Measurements from ENCODE around the gene ACOX2. TPM values are rescaled to one million over a fixed set of nuclear protein-coding genes. Genes with fewer than 3 reads are reported as not detected.

Gene ACOX2
- total RNA-seq, 1 experiment from 2014 or later, result 7.2 TPM

DNA sequence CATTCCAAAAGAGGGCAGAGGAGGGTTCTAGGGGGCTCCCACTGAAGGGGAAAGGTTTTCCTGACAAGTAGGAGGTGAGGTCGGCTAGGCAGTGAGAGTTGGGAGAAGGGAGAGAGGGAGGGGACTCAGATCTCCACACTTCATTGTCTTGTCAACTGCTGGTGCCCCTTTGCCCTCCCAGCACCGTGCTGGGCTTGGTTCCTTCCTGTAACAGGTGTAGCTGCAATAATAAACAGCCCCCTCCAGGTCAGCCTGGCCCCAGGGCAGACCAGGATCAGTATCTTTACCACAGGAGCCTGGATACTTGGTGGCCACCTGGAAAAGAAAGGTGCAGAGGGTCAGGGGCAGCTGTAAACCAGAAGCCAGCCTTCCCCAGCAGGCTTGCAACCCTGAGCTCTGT is 48.0 kb downstream of the ACOX2 start:
- no peaks in the 10 kb centered on the region for H3K36me3 ChIP-seq (ENCODE audit: insufficient read depth, low read length, poor library complexity, severe bottlenecking)
- DNase-seq (ENCODE audit: low spot score), result no peak
- intact Hi-C loops (cut with micrococcal nuclease; ENCODE audit: unreplicated experiment), result no loop called here
- no peaks in the 10 kb centered on the region for H3K27me3 ChIP-seq (replicated peaks; ENCODE audit: insufficient read depth, low read depth, low read length, poor library complexity)
- TF ChIP-seq, protein P1, sequence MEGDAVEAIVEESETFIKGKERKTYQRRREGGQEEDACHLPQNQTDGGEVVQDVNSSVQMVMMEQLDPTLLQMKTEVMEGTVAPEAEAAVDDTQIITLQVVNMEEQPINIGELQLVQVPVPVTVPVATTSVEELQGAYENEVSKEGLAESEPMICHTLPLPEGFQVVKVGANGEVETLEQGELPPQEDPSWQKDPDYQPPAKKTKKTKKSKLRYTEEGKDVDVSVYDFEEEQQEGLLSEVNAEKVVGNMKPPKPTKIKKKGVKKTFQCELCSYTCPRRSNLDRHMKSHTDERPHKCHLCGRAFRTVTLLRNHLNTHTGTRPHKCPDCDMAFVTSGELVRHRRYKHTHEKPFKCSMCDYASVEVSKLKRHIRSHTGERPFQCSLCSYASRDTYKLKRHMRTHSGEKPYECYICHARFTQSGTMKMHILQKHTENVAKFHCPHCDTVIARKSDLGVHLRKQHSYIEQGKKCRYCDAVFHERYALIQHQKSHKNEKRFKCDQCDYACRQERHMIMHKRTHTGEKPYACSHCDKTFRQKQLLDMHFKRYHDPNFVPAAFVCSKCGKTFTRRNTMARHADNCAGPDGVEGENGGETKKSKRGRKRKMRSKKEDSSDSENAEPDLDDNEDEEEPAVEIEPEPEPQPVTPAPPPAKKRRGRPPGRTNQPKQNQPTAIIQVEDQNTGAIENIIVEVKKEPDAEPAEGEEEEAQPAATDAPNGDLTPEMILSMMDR (conservative IDR thresholded peaks at IDR 0.05; ENCODE audit: low read depth, low read length), result no peak
- no peak for TF ChIP-seq EZH2 (IDR thresholded peaks at IDR 0.05; ENCODE audit: borderline replicate concordance, low read depth, low read length, poor library complexity, severe bottlenecking)
- no TSS peak for BruUV-seq (replicated peaks)
- H3K4me1 ChIP-seq (ENCODE audit: insufficient read depth, low read length, poor library complexity, severe bottlenecking), result peaks cover 4% of the 10 kb centered on the region
- H3K27ac ChIP-seq (ENCODE audit: low read depth, low read length, poor library complexity, severe bottlenecking), result no peak overlapping the region
- POLR2A ChIA-PET (ENCODE audit: low non-redundant PET), result no interaction called here
- H3K4me3 ChIP-seq (ENCODE audit: low read depth, low read length, poor library complexity, severe bottlenecking), result no peak overlapping the region
- no peaks in the 10 kb centered on the region for H3K9me3 ChIP-seq (ENCODE audit: low read depth, low read length, poor library complexity, severe bottlenecking)
- CTCF ChIA-PET, result no interaction called here

DNA sequence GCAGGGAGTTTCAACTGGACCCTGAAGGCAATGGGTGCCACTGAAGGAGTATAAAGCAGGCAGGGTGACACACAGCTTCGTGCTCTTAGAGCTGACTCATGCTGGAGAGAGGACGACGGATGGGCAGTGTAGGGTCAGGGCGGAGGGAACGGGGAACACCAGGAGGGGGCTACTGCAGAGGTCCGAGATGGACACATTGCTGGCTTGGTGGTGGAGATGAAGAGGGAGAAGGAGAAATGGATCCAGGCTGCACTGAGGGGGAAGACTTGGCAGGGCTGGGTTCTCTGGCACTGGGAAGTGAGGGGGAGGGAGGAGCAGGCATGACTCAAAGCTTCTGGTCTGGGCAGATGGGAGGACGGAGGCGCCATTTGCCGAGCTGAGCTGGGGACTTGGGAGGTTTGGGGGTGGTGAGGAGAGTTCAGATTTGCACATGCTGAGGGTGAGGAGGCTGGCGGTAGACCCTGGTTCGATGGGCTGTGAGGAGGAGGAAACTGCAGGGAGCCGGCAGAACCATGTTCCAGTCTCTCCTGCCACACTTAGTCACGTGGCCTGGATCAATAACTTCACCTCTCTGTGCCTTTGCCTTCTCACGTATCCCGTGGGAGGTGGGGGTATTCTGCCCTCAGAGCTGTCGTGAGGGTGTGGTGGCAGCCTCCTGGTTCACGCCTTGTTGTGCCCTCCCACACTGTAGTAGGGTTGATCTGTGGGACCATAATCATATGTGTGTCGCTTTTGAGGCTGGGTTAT is 49.7 kb downstream of the ACOX2 start:
- Histone ChIP-seq H3K27me3 (replicated peaks; ENCODE audit: insufficient read depth, low read depth, low read length, poor library complexity) (no peaks in the 10 kb centered on the region), H3K36me3 (ENCODE audit: insufficient read depth, low read length, poor library complexity, severe bottlenecking) (no peaks in the 10 kb centered on the region), H3K4me3 (ENCODE audit: low read depth, low read length, poor library complexity, severe bottlenecking) (no peak overlapping the region), H3K27ac (ENCODE audit: low read depth, low read length, poor library complexity, severe bottlenecking) (no peak overlapping the region), H3K4me1 (ENCODE audit: insufficient read depth, low read length, poor library complexity, severe bottlenecking) (peaks cover 3% of the 10 kb centered on the region), H3K9me3 (ENCODE audit: low read depth, low read length, poor library complexity, severe bottlenecking) (no peaks in the 10 kb centered on the region)
- ChIA-PET CTCF (no interaction called here), POLR2A (ENCODE audit: low non-redundant PET) (no interaction called here)
- BruUV-seq (replicated peaks), result no TSS peak
- TF ChIP-seq, protein P1 (conservative IDR thresholded peaks at IDR 0.05; ENCODE audit: low read depth, low read length), result no peak
- no peak for TF ChIP-seq EZH2 (IDR thresholded peaks at IDR 0.05; ENCODE audit: borderline replicate concordance, low read depth, low read length, poor library complexity, severe bottlenecking)
- intact Hi-C loops (cut with micrococcal nuclease; ENCODE audit: unreplicated experiment), result no loop called here
- no peak for DNase-seq (ENCODE audit: low spot score)

DNA sequence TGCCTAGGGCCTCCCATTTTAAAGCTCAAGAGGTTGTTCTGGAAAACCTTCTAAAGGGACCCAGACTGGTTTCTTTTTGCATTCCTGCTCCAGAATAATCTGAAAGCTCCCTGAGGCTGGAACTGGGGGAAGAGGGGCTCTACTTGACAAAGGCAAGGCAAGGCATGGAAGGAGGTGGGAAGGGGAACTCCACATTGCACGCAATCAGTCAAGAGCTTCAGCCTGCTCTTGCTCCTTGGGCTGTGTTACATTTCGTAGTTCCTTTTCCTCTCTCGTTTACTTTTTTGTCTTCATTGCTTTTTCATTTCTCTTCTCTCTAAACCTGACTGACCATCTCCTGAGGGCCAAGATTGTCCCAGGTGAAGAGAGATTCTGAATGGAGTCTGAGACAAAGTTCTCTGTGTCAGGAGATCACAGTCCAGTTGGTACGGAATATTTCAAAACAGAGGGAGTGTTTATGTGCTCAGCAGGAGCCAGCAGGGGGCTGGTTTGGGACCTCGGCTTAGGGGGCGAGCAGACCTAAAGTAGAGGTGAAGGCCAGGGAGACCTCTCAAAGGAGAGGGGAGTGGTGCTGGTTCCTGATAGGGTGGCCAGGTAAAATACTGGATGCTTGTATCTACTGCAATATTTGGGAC is 51.1 kb downstream of the ACOX2 start:
- CTCF ChIA-PET, result no interaction called here
- POLR2A ChIA-PET (ENCODE audit: low non-redundant PET), result no interaction called here
- no peak overlapping the region for H3K4me3 ChIP-seq (ENCODE audit: low read depth, low read length, poor library complexity, severe bottlenecking)
- DNase-seq (ENCODE audit: low spot score), result no peak
- TF ChIP-seq EZH2 (IDR thresholded peaks at IDR 0.05; ENCODE audit: borderline replicate concordance, low read depth, low read length, poor library complexity, severe bottlenecking), result no peak
- intact Hi-C loops (cut with micrococcal nuclease; ENCODE audit: unreplicated experiment), result no loop called here
- H3K27me3 ChIP-seq (replicated peaks; ENCODE audit: insufficient read depth, low read depth, low read length, poor library complexity), result no peaks in the 10 kb centered on the region
- H3K36me3 ChIP-seq (ENCODE audit: insufficient read depth, low read length, poor library complexity, severe bottlenecking), result no peaks in the 10 kb centered on the region
- H3K4me1 ChIP-seq (ENCODE audit: insufficient read depth, low read length, poor library complexity, severe bottlenecking), result peaks cover 3% of the 10 kb centered on the region
- BruUV-seq (replicated peaks), result no TSS peak
- no peaks in the 10 kb centered on the region for H3K9me3 ChIP-seq (ENCODE audit: low read depth, low read length, poor library complexity, severe bottlenecking)
- H3K27ac ChIP-seq (ENCODE audit: low read depth, low read length, poor library complexity, severe bottlenecking), result no peak overlapping the region

Data from A673 (cell line).